ENCODE data around the gene ID4.

- TF ChIP-seq POLR2AphosphoS5 (IDR thresholded peaks at IDR 0.05) (no peak), CTCF (IDR thresholded peaks at IDR 0.05) (no peak), POLR2A (IDR thresholded peaks at IDR 0.05) (no peak)
These were observed 11.4 kb downstream of the ID4 start for GRCh38 chr6:19848465-19849029.
